Measurements from ENCODE around the gene EML4. TPM values are rescaled to one million over a fixed set of nuclear protein-coding genes. Genes with fewer than 3 reads are reported as not detected.
A peak's percentile ranks its signal among the peaks of the same experiment; 100 is the strongest.

EML4 gene
- total and polyA plus RNA-seq, 10 of the 15 experiments (the other 5 are each of a cell fraction or from before 2014, with no cell fraction given): 23.1 to 91.3 (median 77.4) TPM

DNA sequence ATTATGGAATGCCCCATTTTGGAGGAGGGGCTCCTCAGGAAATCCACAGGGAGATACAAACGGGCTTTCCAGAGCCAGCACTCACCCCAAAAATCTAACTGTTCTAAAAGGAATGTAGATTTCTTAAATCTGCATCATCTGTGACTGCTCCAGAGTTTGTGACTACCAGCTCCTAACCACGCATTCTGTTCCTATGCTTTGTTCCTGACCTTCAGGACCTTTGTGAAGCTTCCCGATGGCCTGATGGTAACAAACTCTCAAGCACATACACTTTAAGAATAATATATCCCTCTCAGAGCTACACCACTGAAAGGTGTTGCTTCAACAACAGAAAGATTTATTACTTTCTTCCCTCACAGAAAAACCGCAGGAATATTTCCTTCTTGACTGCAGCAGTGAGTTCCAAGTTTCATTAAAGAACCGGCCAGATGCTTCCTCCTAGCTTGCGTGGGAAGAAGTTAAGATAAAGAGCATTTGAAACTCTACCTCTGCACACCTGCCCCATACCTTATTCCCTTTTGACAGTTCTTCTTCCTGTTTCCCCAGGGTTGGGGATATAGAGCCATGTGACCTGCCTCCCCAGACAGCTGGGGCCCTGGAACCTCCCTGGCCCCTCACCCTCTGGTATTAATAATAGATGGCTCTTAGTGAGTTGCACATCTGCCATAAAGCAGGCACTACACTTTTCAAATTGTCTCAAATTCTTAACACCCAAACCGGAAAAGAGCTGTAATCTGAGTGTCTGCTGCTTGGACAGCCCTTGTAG lies 40.2 kb upstream of the EML4 start (continued):
- no peak for TF ChIP-seq SP1 (IDR thresholded peaks at IDR 0.05; ENCODE audit: low read depth, low read length)
- TF ChIP-seq SPI1 (IDR thresholded peaks at IDR 0.05; ENCODE audit: borderline replicate concordance, insufficient read depth, low read depth, low read length): no peak
- TF ChIP-seq POU2F2 (IDR thresholded peaks at IDR 0.05; ENCODE audit: borderline replicate concordance, low read depth, low read length): no peak
- no peak for TF ChIP-seq CREB1 (IDR thresholded peaks at IDR 0.05; ENCODE audit: low read depth)

- Histone ChIP-seq H3K9me3 (replicated peaks; ENCODE audit: control insufficient read depth, insufficient read depth, low read length) (no peaks in the 10 kb centered on the region), H3K79me2 (ENCODE audit: control insufficient read depth, insufficient read depth, low read length) (no peaks in the 10 kb centered on the region), H3K4me2 (ENCODE audit: control insufficient read depth, insufficient read depth) (peak overlapping the region; percentile 36), H3K9ac (ENCODE audit: control insufficient read depth, insufficient read depth, low read length) (no peak overlapping the region), H2AFZ (ENCODE audit: control insufficient read depth, low read depth, low read length) (no peak overlapping the region), H3K4me1 (ENCODE audit: control insufficient read depth, insufficient read depth, low read length) (peaks cover 59% of the 10 kb centered on the region), H3K27ac (ENCODE audit: control insufficient read depth, insufficient read depth) (peak overlapping the region; percentile 73), H3K4me3 (no peak overlapping the region), H3K27me3 (replicated peaks in 1 of 2; ENCODE audit: control insufficient read depth in 2 of 2, insufficient read depth in 2 of 2, low read length in 1 of 2) (no peaks in the 10 kb centered on the region), H4K20me1 (ENCODE audit: control insufficient read depth, insufficient read depth) (no peaks in the 10 kb centered on the region), H3K36me3 (ENCODE audit: control insufficient read depth in 2 of 2, insufficient read depth in 2 of 2, low read length in 1 of 2) (no peaks in the 10 kb centered on the region)
- ChIA-PET RAD21 (ENCODE audit: unreplicated experiment) (interaction anchor here (0.7 to 6.2 kb wide), 6 partner anchors 8 to 42 kb away, joined by 3 to 41 read pairs (median 22); no protein-coding TSS in a partner anchor), CTCF (interaction anchor here (0.9 to 3.4 kb wide), 6 partner anchors 13 to 67 kb away, joined by 3 to 23 read pairs (median 5); no protein-coding TSS in a partner anchor), POLR2A (interaction anchor here (1.7 to 6.6 kb wide), 5 partner anchors 11 to 43 kb away, joined by 5 to 45 read pairs (median 13); no protein-coding TSS in a partner anchor), SMC1A (ENCODE audit: uncharacterized antibody, unreplicated experiment) (interaction anchor here (0.8 to 7.2 kb wide), 12 partner anchors 9 to 67 kb away, joined by 3 to 87 read pairs (median 6); no protein-coding TSS in a partner anchor)
- FAIRE-seq (no peak), DNase-seq (ENCODE audit: low read depth, low spot score) (no peak), ATAC-seq (no peak)
- no peak for TF ChIP-seq PML (IDR thresholded peaks at IDR 0.05; ENCODE audit: low read length)
- no peak for TF ChIP-seq ESRRA (IDR thresholded peaks at IDR 0.05; ENCODE audit: low read length)
- TF ChIP-seq, protein P1, sequence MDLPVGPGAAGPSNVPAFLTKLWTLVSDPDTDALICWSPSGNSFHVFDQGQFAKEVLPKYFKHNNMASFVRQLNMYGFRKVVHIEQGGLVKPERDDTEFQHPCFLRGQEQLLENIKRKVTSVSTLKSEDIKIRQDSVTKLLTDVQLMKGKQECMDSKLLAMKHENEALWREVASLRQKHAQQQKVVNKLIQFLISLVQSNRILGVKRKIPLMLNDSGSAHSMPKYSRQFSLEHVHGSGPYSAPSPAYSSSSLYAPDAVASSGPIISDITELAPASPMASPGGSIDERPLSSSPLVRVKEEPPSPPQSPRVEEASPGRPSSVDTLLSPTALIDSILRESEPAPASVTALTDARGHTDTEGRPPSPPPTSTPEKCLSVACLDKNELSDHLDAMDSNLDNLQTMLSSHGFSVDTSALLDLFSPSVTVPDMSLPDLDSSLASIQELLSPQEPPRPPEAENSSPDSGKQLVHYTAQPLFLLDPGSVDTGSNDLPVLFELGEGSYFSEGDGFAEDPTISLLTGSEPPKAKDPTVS (IDR thresholded peaks at IDR 0.05; ENCODE audit: low read depth, low read length): no peak
- TF ChIP-seq CHD2 (IDR thresholded peaks at IDR 0.05; ENCODE audit: borderline replicate concordance, low read depth, low read length): no peak
- no peak for TF ChIP-seq ZNF384 (IDR thresholded peaks at IDR 0.05; ENCODE audit: borderline replicate concordance, low read depth, low read length)
- intact Hi-C loops (cut with micrococcal nuclease; ENCODE audit: unreplicated experiment) (no loop called here), in situ Hi-C loops (cut with MboI) (no loop called here)
- BruUV-seq (replicated peaks): no TSS peak
- WGBS (ENCODE audit: insufficient coverage, insufficient replicate concordance, low lambda C conversion rate, missing lambda C conversion rate): 95% methylated on average over 1 of the region's 1 CpG
These were observed 39.7 kb upstream of the EML4 start for GRCh38 chr2:42129487-42129852.
